Activated naive CD4-positive, alpha-beta T cell treated with anti-CD3 and anti-CD28 coated beads for 36 hours (primary cell): ENCODE results near the gene ANKAR. TPM values are rescaled to one million over a fixed set of nuclear protein-coding genes. Genes with fewer than 3 reads are reported as not detected.
"Not testable (repeated sequence)": the region's sequence is repeated elsewhere in the genome, so short reads cannot be mapped to it uniquely, and the experiment has no call there.

ENCODE experiments used
- CTCF ChIA-PET: fragments of 350-600 bp; sonication (Branson Sonifier 250); formaldehyde crosslinking; loops from one replicate; lab custom pipeline; 2021; ENCODE audit warnings: antibody characterized with exemption; lab: Charles Lee
- DNase-seq: peaks from one replicate; pipeline ENCODE4 v3.0.0-alpha.2; 2020
- H3K27ac Mint-ChIP-seq: one replicate; pipeline ENCODE4 v1.8.0; 2021; ENCODE audit warnings: mild to moderate bottlenecking, mixed read lengths
- H3K27me3 Mint-ChIP-seq: one replicate; pipeline ENCODE4 v1.8.0; 2021; ENCODE audit warnings: low read depth, mixed read lengths
- H3K36me3 Mint-ChIP-seq: one replicate; pipeline ENCODE4 v1.8.0; 2021; ENCODE audit warnings: low read depth, mixed read lengths
- H3K4me1 Mint-ChIP-seq: one replicate; pipeline ENCODE4 v1.8.0; 2021; ENCODE audit warnings: low read depth, mixed read lengths
- H3K4me3 Mint-ChIP-seq: one replicate; pipeline ENCODE4 v1.8.0; 2021; ENCODE audit warnings: mild to moderate bottlenecking, moderate library complexity, mixed read lengths
- H3K9me3 Mint-ChIP-seq: one replicate; pipeline ENCODE4 v1.8.0; 2021; ENCODE audit warnings: mixed read lengths
- intact Hi-C: fragments of 100-400 bp; cut with micrococcal nuclease; formaldehyde crosslinking; loops from one replicate; pipeline ENCODE4 v1.15.1; 2023
- total RNA-seq, 2 experiments: library from RNA; stranded (reverse); gene quantifications; one replicate each; pipeline ENCODE4 v1.2.3, GENCODE V29; 2021

The ANKAR gene
- total RNA-seq, 2 experiments from 2014 or later: 1.6 to 2.5 TPM

DNA sequence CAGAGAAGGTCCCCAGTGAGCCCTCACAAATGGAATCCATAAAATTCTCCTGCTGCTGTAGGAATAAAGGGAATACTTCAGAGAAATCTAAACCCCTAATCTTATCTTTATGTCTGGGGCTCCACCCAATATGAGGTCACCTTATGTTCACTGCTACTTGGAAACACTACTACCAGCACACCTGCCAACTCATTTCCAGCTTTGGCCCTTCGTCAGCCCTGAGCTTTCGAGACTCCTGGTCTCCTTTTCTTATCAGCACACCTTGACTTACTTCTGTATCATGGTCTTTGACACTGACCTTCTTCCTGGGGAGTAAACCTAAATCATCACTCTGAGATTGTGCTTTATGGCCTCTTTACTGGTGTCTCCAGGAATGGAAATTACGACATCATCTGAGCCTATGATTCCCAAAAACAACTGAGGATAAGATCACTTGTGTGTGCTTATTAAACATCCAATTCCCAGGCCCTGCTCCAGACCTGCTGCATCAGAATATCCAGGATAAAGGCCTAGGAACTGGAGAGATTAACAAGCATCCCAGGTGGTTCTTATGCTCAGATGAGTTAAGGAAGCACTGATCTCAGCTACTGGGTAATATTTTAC lies 35.4 kb upstream of the ANKAR start:
- Mint-ChIP-seq H3K27ac (no peak overlapping the region), H3K36me3 (no peaks in the 10 kb centered on the region), H3K4me3 (no peak overlapping the region), H3K4me1 (peaks cover 25% of the 10 kb centered on the region), H3K9me3 (peaks cover 5% of the 10 kb centered on the region), H3K27me3 (no peaks in the 10 kb centered on the region)
- intact Hi-C loops: no loop called here
- CTCF ChIA-PET: interaction anchor here (0.8 kb wide), 1 partner anchor 47 kb away, joined by 4 read pairs; no protein-coding TSS in a partner anchor
- no peak for DNase-seq

DNA sequence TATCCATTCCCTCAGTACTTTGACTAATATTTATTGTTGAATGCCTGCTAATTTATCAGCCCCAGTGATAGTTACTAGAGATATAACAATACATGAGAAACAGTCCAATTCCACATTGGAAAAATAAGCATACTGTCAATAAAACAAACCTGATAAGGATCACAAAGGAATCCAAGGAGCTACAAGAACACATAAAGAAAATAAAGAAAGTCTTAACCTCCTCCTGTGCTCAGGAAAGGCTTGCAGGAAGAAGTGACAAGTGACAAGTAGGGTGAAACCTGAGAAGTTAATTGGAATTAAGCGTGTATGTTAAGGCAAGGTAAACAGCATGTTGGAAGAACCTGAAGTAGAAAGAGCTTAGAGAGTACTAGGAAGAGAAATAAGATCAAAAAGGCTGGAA lies 33.5 kb upstream of the ANKAR start:
- intact Hi-C loops: loop anchor here (1.0 to 5.0 kb wide), 5 partner anchors 17 to 339 kb away; partner anchors contain the start of gene SLC40A1
- no peak for DNase-seq
- CTCF ChIA-PET: interaction anchor here (0.7 to 1.1 kb wide), 4 partner anchors 18 to 178 kb away, joined by 3 to 5 read pairs (median 3); no protein-coding TSS in a partner anchor
- no peaks in the 10 kb centered on the region for H3K27me3 Mint-ChIP-seq
- peaks cover 5% of the 10 kb centered on the region for H3K9me3 Mint-ChIP-seq
- no peak overlapping the region for H3K27ac Mint-ChIP-seq
- H3K4me3 Mint-ChIP-seq: no peak overlapping the region
- H3K36me3 Mint-ChIP-seq: no peaks in the 10 kb centered on the region
- H3K4me1 Mint-ChIP-seq: peaks cover 25% of the 10 kb centered on the region

GRCh38 chr2:189641590-189641989 lies 32.9 kb upstream of the ANKAR start:
- Mint-ChIP-seq H3K27me3 (no peaks in the 10 kb centered on the region), H3K27ac (peak overlapping the region; percentile 10), H3K9me3 (peaks cover 5% of the 10 kb centered on the region), H3K4me1 (peaks cover 25% of the 10 kb centered on the region), H3K4me3 (no peak overlapping the region), H3K36me3 (no peaks in the 10 kb centered on the region)
- CTCF ChIA-PET: interaction anchor here (0.7 to 1.1 kb wide), 5 partner anchors 17 to 179 kb away, joined by 3 to 5 read pairs (median 3); no protein-coding TSS in a partner anchor
- peak; percentile 71 for DNase-seq
- intact Hi-C loops: loop anchor here (1.0 to 5.0 kb wide), 5 partner anchors 17 to 339 kb away; partner anchors contain the start of gene SLC40A1

GRCh38 chr2:189646521-189646920 lies 27.9 kb upstream of the ANKAR start:
- Mint-ChIP-seq H3K4me3 (no peak overlapping the region), H3K4me1 (peaks cover 8% of the 10 kb centered on the region), H3K36me3 (no peaks in the 10 kb centered on the region), H3K27me3 (no peaks in the 10 kb centered on the region), H3K27ac (no peak overlapping the region), H3K9me3 (no peaks in the 10 kb centered on the region)
- intact Hi-C loops: no loop called here
- DNase-seq: no peak
- CTCF ChIA-PET: no interaction called here

DNA sequence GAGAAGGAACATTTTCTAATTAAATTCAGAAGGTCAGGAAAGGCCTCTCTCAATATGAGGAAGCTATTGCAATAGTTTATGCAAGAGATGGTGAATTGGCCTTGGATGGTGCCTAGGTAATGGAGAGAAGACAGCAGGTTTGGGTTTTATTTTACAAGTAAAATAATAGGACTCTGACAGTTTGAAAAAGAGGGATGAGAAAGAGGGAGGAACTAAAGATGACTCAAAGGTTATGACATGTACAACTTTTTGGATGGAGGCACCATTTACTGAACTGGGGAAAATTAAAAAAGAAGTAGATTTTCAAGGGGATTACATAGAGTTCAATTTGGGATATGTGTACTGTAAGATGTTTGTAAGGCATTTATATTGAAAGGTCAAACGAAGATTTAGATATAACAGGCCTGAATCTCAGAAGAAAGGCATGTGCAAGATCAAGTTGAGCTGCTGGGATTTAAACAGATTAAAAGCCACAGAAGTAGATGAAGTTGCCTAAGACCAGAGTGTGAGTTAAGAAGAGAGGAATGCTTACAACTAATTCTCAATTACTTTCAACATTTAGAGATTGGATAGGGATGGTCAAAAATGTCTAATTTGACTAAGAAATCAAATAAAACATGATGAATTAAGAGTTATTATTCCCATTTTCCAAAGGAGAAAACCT lies 25.5 kb upstream of the ANKAR start:
- no peaks in the 10 kb centered on the region for H3K27me3 Mint-ChIP-seq
- no peak overlapping the region for H3K4me3 Mint-ChIP-seq
- CTCF ChIA-PET: no interaction called here
- no peaks in the 10 kb centered on the region for H3K36me3 Mint-ChIP-seq
- intact Hi-C loops: no loop called here
- no peaks in the 10 kb centered on the region for H3K4me1 Mint-ChIP-seq
- no peak for DNase-seq
- no peak overlapping the region for H3K27ac Mint-ChIP-seq
- H3K9me3 Mint-ChIP-seq: peaks cover 8% of the 10 kb centered on the region

GRCh38 chr2:189651284-189651683 lies 23.2 kb upstream of the ANKAR start:
- peaks cover 11% of the 10 kb centered on the region for H3K9me3 Mint-ChIP-seq
- H3K4me3 Mint-ChIP-seq: no peak overlapping the region
- peaks cover 4% of the 10 kb centered on the region for H3K4me1 Mint-ChIP-seq
- intact Hi-C loops: loop anchor here (10.0 kb wide), 1 partner anchor 676 kb away; the partner anchor contains the start of gene COL3A1
- no peak for DNase-seq
- CTCF ChIA-PET: interaction anchor here (1.7 to 2.0 kb wide), 2 partner anchors 8 to 10 kb away, joined by 6 to 10 read pairs; partner anchors contain the start of gene ASNSD1
- H3K27ac Mint-ChIP-seq: no peak overlapping the region
- no peaks in the 10 kb centered on the region for H3K36me3 Mint-ChIP-seq
- no peaks in the 10 kb centered on the region for H3K27me3 Mint-ChIP-seq

DNA sequence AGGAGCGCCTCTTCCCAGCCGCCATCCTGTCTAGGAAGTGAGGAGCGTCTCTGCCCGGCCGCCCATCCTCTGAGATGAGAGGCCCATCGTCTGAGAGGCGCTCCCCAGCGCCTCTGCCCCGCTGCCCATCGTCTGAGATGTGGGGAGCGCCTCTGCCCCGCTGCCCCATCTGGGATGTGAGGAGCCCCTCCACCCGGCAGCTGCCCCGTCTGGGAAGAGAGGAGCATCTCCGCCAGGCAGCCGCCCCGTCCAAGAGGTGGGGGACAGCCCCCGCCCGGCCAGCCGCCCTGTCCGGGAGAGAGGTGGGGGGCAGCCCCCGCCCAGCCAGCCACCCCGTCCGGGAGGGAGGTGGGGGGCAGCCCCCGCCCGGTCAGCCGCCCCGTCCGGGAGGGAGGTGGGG lies 21.0 kb upstream of the ANKAR start:
- CTCF ChIA-PET: not testable (repeated sequence)

GRCh38 chr2:189654641-189655040 lies 19.8 kb upstream of the ANKAR start:
- H3K4me3 Mint-ChIP-seq: no peak overlapping the region
- CTCF ChIA-PET: no interaction called here
- intact Hi-C loops: loop anchor here (5.0 to 10.0 kb wide), 3 partner anchors 352 to 1068 kb away; partner anchors contain the start of gene COL3A1
- DNase-seq: no peak
- H3K9me3 Mint-ChIP-seq: peaks cover 11% of the 10 kb centered on the region
- no peaks in the 10 kb centered on the region for H3K27me3 Mint-ChIP-seq
- H3K27ac Mint-ChIP-seq: no peak overlapping the region
- peaks cover 28% of the 10 kb centered on the region for H3K4me1 Mint-ChIP-seq
- H3K36me3 Mint-ChIP-seq: no peaks in the 10 kb centered on the region

More for the DNA sequence above, 21.0 kb upstream of the ANKAR start:
- Mint-ChIP-seq H3K4me1 (peaks cover 22% of the 10 kb centered on the region), H3K9me3 (peaks cover 11% of the 10 kb centered on the region)
- not testable (repeated sequence) for H3K4me3 Mint-ChIP-seq, H3K27me3 Mint-ChIP-seq, H3K27ac Mint-ChIP-seq, H3K36me3 Mint-ChIP-seq, DNase-seq
- intact Hi-C loops: loop anchor here (10.0 kb wide), 1 partner anchor 679 kb away; the partner anchor contains the start of gene COL3A1

GRCh38 chr2:189657867-189658266 lies 16.6 kb upstream of the ANKAR start:
- CTCF ChIA-PET: interaction anchor here (0.6 to 7.7 kb wide), 11 partner anchors 16 to 1007 kb away, joined by 3 to 87 read pairs (median 13); partner anchors contain the start of genes ANKAR and OSGEPL1
- H3K27ac Mint-ChIP-seq: peak overlapping the region; percentile 76
- no peaks in the 10 kb centered on the region for H3K27me3 Mint-ChIP-seq
- intact Hi-C loops: loop anchor here (1.0 to 10.0 kb wide), 5 partner anchors 17 to 1064 kb away; partner anchors contain the start of genes COL3A1 and SLC40A1
- peaks cover 5% of the 10 kb centered on the region for H3K9me3 Mint-ChIP-seq
- peaks cover 32% of the 10 kb centered on the region for H3K4me1 Mint-ChIP-seq
- peak; percentile 81 for DNase-seq
- H3K4me3 Mint-ChIP-seq: no peak overlapping the region
- no peaks in the 10 kb centered on the region for H3K36me3 Mint-ChIP-seq

DNA sequence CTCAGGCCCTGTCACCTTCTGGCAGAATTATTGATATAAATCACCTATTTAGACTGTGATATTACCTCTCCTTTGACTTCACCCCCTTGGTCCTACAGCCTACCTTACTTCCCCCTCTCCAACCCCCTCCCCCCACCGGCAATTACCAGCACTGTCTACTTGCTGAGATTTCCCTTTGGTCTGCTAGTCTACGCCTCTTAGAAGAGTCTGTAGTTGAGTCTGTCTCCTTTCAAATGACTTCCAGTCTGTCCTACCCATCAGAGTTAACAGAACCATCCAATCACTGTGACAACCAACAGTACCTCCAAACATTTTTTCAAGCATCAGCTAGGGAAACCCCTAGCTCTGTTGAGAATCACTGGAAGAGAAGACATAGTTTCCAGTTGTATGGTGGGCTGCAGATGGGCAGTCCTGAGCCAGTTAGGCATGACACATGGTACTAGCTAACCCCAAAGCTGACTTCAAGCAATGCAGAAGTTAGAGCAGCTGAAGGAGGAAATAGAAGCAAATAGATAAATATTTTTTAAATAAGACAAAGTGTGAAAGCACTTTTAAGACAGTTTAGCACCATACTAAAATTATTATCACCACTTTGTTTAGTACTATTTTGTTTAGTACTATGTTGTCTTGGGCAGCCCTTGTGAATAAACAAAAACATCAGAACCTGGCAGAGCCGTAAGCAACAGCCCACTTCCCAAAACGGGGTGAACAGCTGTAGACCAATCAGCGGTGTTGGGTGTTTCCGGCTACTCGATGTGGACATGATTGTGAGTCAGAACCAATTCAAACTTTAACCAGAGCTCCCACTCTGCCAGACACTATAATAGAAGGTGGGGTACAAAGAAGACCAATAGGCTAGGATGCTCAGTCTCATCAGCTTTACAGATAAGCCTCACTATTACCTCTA lies 15.9 kb upstream of the ANKAR start:
- H3K9me3 Mint-ChIP-seq: peaks cover 3% of the 10 kb centered on the region
- CTCF ChIA-PET: interaction anchor here (0.5 to 7.7 kb wide), 20 partner anchors 8 to 1006 kb away, joined by 3 to 87 read pairs (median 4); partner anchors contain the start of genes ANKAR, OSGEPL1 and SLC40A1
- H3K27ac Mint-ChIP-seq: peak overlapping the region; percentile 76
- DNase-seq: peak; percentile 65
- H3K36me3 Mint-ChIP-seq: peaks cover under 1% of the 10 kb centered on the region
- H3K4me3 Mint-ChIP-seq: no peak overlapping the region
- intact Hi-C loops: loop anchor here (1.0 to 10.0 kb wide), 5 partner anchors 17 to 1064 kb away; partner anchors contain the start of genes COL3A1 and SLC40A1
- no peaks in the 10 kb centered on the region for H3K27me3 Mint-ChIP-seq
- peaks cover 37% of the 10 kb centered on the region for H3K4me1 Mint-ChIP-seq

- H3K27ac Mint-ChIP-seq: no peak overlapping the region
- H3K4me3 Mint-ChIP-seq: no peak overlapping the region
- CTCF ChIA-PET: interaction anchor here (1.0 to 7.7 kb wide), 12 partner anchors 9 to 412 kb away, joined by 3 to 87 read pairs (median 10); partner anchors contain the start of genes ANKAR, OSGEPL1 and SLC40A1
- H3K9me3 Mint-ChIP-seq: no peaks in the 10 kb centered on the region
- intact Hi-C loops: loop anchor here (2.0 to 10.0 kb wide), 7 partner anchors 357 to 1363 kb away; partner anchors contain the start of genes COL3A1 and NEMP2
- peaks cover 46% of the 10 kb centered on the region for H3K4me1 Mint-ChIP-seq
- H3K36me3 Mint-ChIP-seq: peaks cover 5% of the 10 kb centered on the region
- DNase-seq: no peak
- H3K27me3 Mint-ChIP-seq: no peaks in the 10 kb centered on the region
Observed at GRCh38 chr2:189659734-189660133, 14.7 kb upstream of the ANKAR start.
